Stomach (tissue), 19 donors: ENCODE results near the gene ATOH8. TPM values are rescaled to one million over a fixed set of nuclear protein-coding genes. Genes with fewer than 3 reads are reported as not detected.

Experiments used
- DNase-seq, 2 donors: peaks; one replicate each; pipeline versions ENCODE4 v3.0.0 to v3.0.0-alpha.2; 2013 to 2019
- H3K27ac ChIP-seq, 5 donors: fragments of 200-600 bp in 4 of 5; sonication (generic) in 4 of 5; one replicate each; pipeline ENCODE4 v1.5.1; 2013 to 2019; ENCODE audit warnings: mild to moderate bottlenecking in 1 of 5, moderate library complexity in 1 of 5
- H3K27me3 ChIP-seq, 3 donors: fragments of 200-600 bp; sonication (generic); one replicate each; pipeline ENCODE4 v1.5.1; 2017 to 2019; ENCODE audit warnings: mixed run types in 1 of 3
- H3K36me3 ChIP-seq, 4 donors: fragments of 200-600 bp; sonication (generic); 1 replicate in 3 of 4; 2 replicates in 1 of 4; pipeline ENCODE4 v1.5.1; 2016 to 2019
- H3K4me1 ChIP-seq, 4 donors: fragments of 200-600 bp; sonication (generic); one replicate each; pipeline ENCODE4 v1.5.1; 2016 to 2019
- H3K4me3 ChIP-seq, 4 donors: fragments of 200-600 bp; sonication (generic) in 3 of 4; one replicate each; pipeline ENCODE4 v1.5.1; 2016 to 2019; ENCODE audit warnings: mild to moderate bottlenecking in 1 of 4
- H3K9me3 ChIP-seq, 4 donors: fragments of 200-600 bp; sonication (generic); one replicate each; pipeline ENCODE4 v1.5.1; 2016 to 2019
- EP300 ChIP-seq: sonication (generic); formaldehyde crosslinking; IDR thresholded peaks from one replicate; pipeline ENCODE4 v1.6.1; 2017; ENCODE audit warnings: antibody characterized with exemption
- POLR2A ChIP-seq, 4 donors: fragments of 450-650 bp; IDR thresholded peaks; one replicate each; pipeline ENCODE4 v1.6.1; 2016; ENCODE audit warnings: antibody characterized with exemption in 4 of 4, control low read depth in 2 of 4, mild to moderate bottlenecking in 1 of 4, moderate library complexity in 1 of 4
- POLR2AphosphoS5 ChIP-seq, 3 donors: sonication (generic); formaldehyde crosslinking; IDR thresholded peaks; one replicate each; pipeline ENCODE4 v1.6.1; 2016; ENCODE audit warnings: antibody characterized with exemption in 3 of 3
- WGBS, 5 donors: extraction: QIAGEN DNeasy Blood & Tissue Kit in 3 of 5; methylation state at CpG; one replicate each; pipeline versions ENCODE4 v1.1.5 to v1.1.7; 2013 to 2018; 5-methylcytosine and 5-hydroxymethylcytosine counted together
- intact Hi-C: fragments of 100-400 bp; cut with DNase I; formaldehyde crosslinking; loops from one replicate; pipeline ENCODE4 v1.15.1; 2023; ENCODE audit warnings: low total_unique reads
- long read RNA-seq, 10 donors: transcript quantifications; one replicate each; lab custom pipeline, GENCODE V29; 2026
- polyA plus RNA-seq, 3 donors: library from polyadenylated mRNA; stranded (reverse); fragments of 200-250 nt; gene quantifications; one replicate each; pipeline ENCODE4 v1.2.3, GENCODE V29; 2013
- total RNA-seq, 5 donors: library from RNA; depleted of rRNA; stranded (reverse); fragments of >200 nt; gene quantifications; one replicate each; pipeline versions ENCODE4 v1.1.0 to v1.2.3, GENCODE V29; 2014 to 2016
- TF ChIP-seq, protein P1 (sequence below), 7 experiments: fragments of 450-650 bp in 4 of 7; fragments of 200-600 bp in 3 of 7; sonication (generic) in 3 of 7; IDR thresholded peaks; one replicate each; pipeline ENCODE4 v1.5.1; 2016 to 2019; ENCODE audit warnings: antibody characterized with exemption in 7 of 7, control low read depth in 2 of 7, mild to moderate bottlenecking in 1 of 7
- donor health status: healthy with polysubstance abuse.
- donor health status: Bipolar disorder and iron deficiency.
- donor health status: healthy.

Gene ATOH8, protein sequence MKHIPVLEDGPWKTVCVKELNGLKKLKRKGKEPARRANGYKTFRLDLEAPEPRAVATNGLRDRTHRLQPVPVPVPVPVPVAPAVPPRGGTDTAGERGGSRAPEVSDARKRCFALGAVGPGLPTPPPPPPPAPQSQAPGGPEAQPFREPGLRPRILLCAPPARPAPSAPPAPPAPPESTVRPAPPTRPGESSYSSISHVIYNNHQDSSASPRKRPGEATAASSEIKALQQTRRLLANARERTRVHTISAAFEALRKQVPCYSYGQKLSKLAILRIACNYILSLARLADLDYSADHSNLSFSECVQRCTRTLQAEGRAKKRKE
- total RNA-seq: 10 to 100 TPM in 2 of 5 donors, 1 to 10 TPM in 3; 2.3 to 23.2 (median 9.7) TPM
- 10 to 100 TPM; 11.3 to 20.0 (median 15.3) TPM for polyA plus RNA-seq
- long read RNA-seq, donor 1: 0 reads
- long read RNA-seq, donor 2, partial matches to known transcripts: 0 of 1 reads
- long read RNA-seq, donor 2, other reads (novel, unspliced or antisense): 0 of 1 reads
- long read RNA-seq, donor 3, partial matches to known transcripts: 0 of 2 reads
- long read RNA-seq, donor 3, other reads (novel, unspliced or antisense): 0 of 2 reads
- long read RNA-seq, donor 4: 0 reads
- long read RNA-seq, donor 5, partial matches to known transcripts: 0 of 3 reads
- long read RNA-seq, donor 5, other reads (novel, unspliced or antisense): 0 of 3 reads
- long read RNA-seq, donor 6: 0 reads
- long read RNA-seq, donor 7, partial matches to known transcripts: 0 of 1 reads
- long read RNA-seq, donor 7, other reads (novel, unspliced or antisense): 0 of 1 reads
- long read RNA-seq, donor 8, partial matches to known transcripts: 0 of 2 reads
- long read RNA-seq, donor 8, other reads (novel, unspliced or antisense): 0 of 2 reads
- long read RNA-seq, donor 9, partial matches to known transcripts: 0 of 1 reads
- long read RNA-seq, donor 9, other reads (novel, unspliced or antisense): 0 of 1 reads
- long read RNA-seq, donor 10, partial matches to known transcripts: 0 of 1 reads
- long read RNA-seq, donor 10, other reads (novel, unspliced or antisense): 0 of 1 reads

DNA sequence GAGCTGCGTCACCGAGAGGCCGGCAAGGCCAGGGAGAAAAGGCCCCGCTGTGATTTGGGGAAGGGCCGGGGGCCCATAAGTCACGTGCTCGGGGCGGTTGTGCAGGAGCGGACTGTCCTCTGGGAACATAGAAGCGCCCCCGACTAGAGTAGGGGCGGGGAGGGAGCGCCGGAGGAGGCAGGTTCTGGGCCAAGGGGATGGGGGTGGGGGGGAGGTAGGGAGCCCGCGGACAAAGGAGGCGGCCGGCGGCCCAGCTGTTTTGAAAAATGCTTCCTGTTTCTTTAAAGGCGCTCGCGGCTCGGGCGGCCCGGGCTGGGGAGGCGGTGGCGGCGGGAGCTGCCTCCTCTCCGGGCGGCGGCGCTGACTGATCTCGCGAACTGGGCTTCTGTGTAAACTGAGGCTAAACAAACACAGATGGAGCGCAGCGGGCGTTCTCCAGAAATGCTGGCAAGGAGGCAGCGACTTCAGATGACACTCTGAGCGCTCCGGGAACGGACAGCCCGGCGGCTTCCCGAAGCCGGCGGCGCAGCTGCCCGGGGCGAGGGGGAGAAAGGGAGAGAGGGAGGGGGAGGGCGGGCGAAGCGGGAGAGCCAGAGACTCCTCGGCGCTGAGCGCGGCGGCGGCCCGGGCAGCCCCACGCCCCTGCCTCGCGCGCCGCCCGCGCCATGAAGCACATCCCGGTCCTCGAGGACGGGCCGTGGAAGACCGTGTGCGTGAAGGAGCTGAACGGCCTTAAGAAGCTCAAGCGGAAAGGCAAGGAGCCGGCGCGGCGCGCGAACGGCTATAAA, at the start of gene ATOH8:
TSS of gene ATOH8 (plus strand) at position 467 of the 788 bp plus-strand sequence. CDS start at position 666, 199 bp downstream.
- Histone ChIP-seq H3K27ac (peak within 1 kb of the TSS; percentile 49 to 87 (median 75)), H3K9me3 (no peaks in the 10 kb centered on the region), H3K36me3 (no peaks in the 10 kb centered on the region), H3K4me3 (peak within 1 kb of the TSS; percentile 62 to 92 (median 82)), H3K27me3 (peaks cover 0 to 52% (median 26%) of the 10 kb centered on the region in 3 donors), H3K4me1 (peaks cover 56 to 96% (median 85%) of the 10 kb centered on the region in 4 donors)
- TF ChIP-seq POLR2AphosphoS5 (IDR thresholded peaks at IDR 0.05): peak in 1 of 3 donors; percentile 17
- no peak for TF ChIP-seq EP300
- no peak for TF ChIP-seq POLR2A (IDR thresholded peaks at IDR 0.05)
- WGBS, 5 donors: 0 to 2% (median 2%) methylated on average over 15 to 81 of the region's 81 CpGs
- peak; percentile 82 to 87 for DNase-seq
- intact Hi-C loops: loop anchor here (10.0 kb wide), 1 partner anchor 61 kb away; no protein-coding TSS in a partner anchor

DNA sequence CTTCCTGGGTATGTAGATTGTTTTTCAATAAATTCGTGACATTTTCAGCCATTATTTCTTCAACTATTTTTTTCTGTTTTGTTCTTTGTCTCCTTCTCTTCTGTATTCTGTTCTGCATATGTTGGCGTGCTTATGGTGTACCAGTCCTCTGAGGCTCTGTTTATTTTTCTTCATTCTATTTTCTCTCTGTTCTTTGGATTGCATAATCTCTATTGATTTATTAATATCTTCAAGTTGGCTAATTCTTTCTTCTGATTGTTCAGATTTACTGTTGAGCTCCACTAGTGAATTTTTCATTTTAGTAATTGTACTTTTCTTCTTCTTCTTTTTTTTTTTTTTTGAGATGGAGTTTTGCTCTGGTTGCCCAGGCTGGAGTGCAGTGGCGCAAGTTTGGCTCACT, 49.8 kb upstream of the ATOH8 start:
- no peak for DNase-seq
- Histone ChIP-seq H3K27me3 (no peaks in the 10 kb centered on the region), H3K36me3 (no peaks in the 10 kb centered on the region), H3K27ac (peak overlapping the region in 2 of 5 donors; percentile 76 to 87), H3K4me1 (peaks cover 30 to 63% (median 34%) of the 10 kb centered on the region in 4 donors), H3K4me3 (no peak overlapping the region), H3K9me3 (no peaks in the 10 kb centered on the region)
- WGBS, 5 donors: 69 to 84% (median 74%) methylated on average over 3 of the region's 3 CpGs
- intact Hi-C loops: no loop called here
- no peak for TF ChIP-seq POLR2AphosphoS5 (IDR thresholded peaks at IDR 0.05)
- no peak for TF ChIP-seq EP300
- TF ChIP-seq POLR2A (IDR thresholded peaks at IDR 0.05): no peak
- TF ChIP-seq, protein P1, sequence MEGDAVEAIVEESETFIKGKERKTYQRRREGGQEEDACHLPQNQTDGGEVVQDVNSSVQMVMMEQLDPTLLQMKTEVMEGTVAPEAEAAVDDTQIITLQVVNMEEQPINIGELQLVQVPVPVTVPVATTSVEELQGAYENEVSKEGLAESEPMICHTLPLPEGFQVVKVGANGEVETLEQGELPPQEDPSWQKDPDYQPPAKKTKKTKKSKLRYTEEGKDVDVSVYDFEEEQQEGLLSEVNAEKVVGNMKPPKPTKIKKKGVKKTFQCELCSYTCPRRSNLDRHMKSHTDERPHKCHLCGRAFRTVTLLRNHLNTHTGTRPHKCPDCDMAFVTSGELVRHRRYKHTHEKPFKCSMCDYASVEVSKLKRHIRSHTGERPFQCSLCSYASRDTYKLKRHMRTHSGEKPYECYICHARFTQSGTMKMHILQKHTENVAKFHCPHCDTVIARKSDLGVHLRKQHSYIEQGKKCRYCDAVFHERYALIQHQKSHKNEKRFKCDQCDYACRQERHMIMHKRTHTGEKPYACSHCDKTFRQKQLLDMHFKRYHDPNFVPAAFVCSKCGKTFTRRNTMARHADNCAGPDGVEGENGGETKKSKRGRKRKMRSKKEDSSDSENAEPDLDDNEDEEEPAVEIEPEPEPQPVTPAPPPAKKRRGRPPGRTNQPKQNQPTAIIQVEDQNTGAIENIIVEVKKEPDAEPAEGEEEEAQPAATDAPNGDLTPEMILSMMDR (IDR thresholded peaks at IDR 0.05): no peak

DNA sequence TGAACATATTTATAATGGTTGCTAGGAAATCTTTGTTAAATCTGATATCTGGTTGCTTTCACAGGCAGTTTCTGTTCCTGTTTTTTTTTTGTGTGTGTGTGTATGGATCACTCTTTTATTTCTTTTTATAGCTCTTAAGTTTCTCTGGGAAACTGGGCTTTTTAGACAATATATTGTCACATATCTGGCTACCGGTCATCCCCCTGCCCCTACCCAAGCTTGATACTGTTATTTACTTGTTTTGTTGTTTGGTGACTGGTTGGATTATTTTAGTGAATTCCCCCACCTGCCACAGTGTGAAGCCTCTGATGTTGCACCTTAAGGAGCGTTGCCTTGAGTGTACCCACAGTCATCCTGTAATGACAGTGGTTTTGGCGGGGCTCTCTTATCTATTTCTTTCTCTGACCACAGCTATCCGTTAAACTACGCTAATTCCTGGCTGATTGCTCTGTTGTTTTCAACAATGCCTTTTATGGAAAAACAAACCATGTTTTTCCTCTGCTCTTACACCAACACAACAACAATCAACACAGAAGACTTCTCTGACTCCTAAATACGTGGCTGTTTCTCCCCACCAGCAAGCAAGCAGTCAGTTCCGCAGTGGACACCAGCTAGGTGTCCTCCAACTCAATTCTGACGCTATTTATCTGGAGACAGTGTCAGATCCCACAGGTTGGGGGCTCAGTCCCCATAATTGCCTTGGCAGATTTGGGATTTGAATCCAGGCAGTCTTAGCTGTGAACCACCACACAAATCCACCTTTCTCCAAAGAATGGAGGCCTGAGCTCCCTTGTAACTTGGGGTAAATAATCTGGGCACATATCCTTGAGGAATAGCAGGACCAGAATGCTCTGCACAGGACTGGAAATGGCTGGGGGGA, 48.8 kb upstream of the ATOH8 start:
- no peak for TF ChIP-seq EP300
- Histone ChIP-seq H3K4me3 (no peak overlapping the region), H3K4me1 (peaks cover 31 to 70% (median 36%) of the 10 kb centered on the region in 4 donors), H3K27ac (peak overlapping the region; percentile 43 to 87 (median 76)), H3K9me3 (no peaks in the 10 kb centered on the region), H3K36me3 (no peaks in the 10 kb centered on the region), H3K27me3 (no peaks in the 10 kb centered on the region)
- 64 to 75% (median 73%) methylated on average over 8 of the region's 8 CpGs for WGBS, 5 donors
- no peak for DNase-seq
- intact Hi-C loops: no loop called here

DNA sequence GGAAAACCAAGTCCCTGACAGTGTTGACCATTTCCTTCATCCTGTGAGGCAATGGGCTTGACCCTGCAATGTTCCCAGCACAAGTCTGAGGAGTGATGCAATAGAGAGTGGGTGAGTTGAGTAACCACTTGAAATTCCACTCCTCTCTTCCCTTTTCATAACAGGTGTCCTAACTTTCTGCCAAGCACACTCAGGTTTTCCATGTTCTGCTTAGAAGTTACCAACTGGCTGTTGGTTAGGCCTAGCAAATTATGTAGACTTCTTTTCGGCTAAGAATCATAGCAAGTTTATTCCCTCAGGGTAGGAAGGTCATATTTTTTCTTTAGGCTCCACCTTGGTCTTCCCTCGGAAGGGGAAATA, 48.1 kb upstream of the ATOH8 start:
- H3K9me3 ChIP-seq: no peaks in the 10 kb centered on the region
- no peaks in the 10 kb centered on the region for H3K36me3 ChIP-seq
- H3K4me1 ChIP-seq: peaks cover 31 to 76% (median 38%) of the 10 kb centered on the region in 4 donors
- intact Hi-C loops: no loop called here
- H3K4me3 ChIP-seq: no peak overlapping the region
- H3K27me3 ChIP-seq: no peaks in the 10 kb centered on the region
- DNase-seq: peak in 1 of 2 donors; percentile 50
- peak overlapping the region; percentile 43 to 87 (median 76) for H3K27ac ChIP-seq
- 76 to 91% (median 90%) methylated on average over 2 of the region's 2 CpGs for WGBS, 5 donors
- TF ChIP-seq POLR2A (IDR thresholded peaks at IDR 0.05) (no peak), POLR2AphosphoS5 (IDR thresholded peaks at IDR 0.05) (peak; percentile 94 to 99 (median 94)), EP300 (peak; percentile 77)
- TF ChIP-seq, protein P1 (IDR thresholded peaks at IDR 0.05): no peak
